ENCODE results near the gene CSE1L. TPM values are rescaled to one million over a fixed set of nuclear protein-coding genes. Genes with fewer than 3 reads are reported as not detected.

The CSE1L gene
- total RNA-seq, 1 experiment from 2014 or later: 158 TPM

DNA sequence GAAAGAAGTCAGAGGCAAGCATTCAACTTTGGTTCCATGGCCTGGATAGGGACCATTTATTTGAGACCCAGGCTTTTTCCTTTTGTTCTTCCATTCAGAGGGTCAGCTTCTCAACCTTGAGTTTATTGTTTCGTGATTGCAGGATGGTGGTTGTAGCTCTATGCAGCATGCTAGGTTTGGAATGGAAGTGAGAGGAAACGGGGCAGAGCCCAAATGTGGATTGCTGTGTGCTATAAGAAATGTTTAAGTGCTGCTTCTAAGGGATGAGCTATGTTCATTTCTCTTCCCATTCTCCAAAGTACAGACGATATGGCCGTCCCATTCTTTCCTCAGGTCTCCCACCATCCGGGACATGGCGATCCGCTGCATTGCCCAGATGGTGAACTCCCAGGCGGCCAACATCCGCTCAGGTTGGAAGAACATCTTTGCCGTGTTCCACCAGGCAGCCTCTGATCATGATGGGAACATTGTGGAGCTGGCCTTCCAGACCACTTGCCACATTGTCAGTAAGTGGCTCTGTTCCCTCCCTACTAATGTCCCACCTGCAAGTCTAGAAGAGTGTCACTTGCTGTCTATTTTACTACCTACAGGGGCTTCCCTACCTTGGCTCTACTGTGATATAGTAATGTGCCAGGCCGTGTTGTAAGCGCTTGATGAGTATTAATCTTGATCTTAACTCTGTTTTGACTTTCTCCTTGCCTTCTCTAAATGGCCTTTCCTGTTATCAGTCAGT lies 36.0 kb upstream of the CSE1L start:
- Histone ChIP-seq H3K4me3 (replicated peaks in 1 of 2; ENCODE audit: low read depth in 1 of 2, low read length in 2 of 2) (no peak overlapping the region), H3K79me2 (ENCODE audit: insufficient read depth, low read length) (no peaks in the 10 kb centered on the region), H3K27me3 (ENCODE audit: insufficient read depth, low read length) (no peaks in the 10 kb centered on the region), H2AFZ (ENCODE audit: low read depth, low read length, poor library complexity, severe bottlenecking) (no peak overlapping the region), H3K9me3 (ENCODE audit: control insufficient read depth in 1 of 2, insufficient read depth in 1 of 2, low read depth in 1 of 2, low read length in 2 of 2) (no peaks in the 10 kb centered on the region), H3K9ac (ENCODE audit: low read length) (no peak overlapping the region), H3K4me2 (ENCODE audit: low read length) (no peak overlapping the region), H3K27ac (ENCODE audit: low read depth, low read length) (no peak overlapping the region), H3K36me3 (ENCODE audit: control insufficient read depth in 1 of 2, insufficient read depth in 2 of 2, low read length in 2 of 2) (peaks cover 14 to 22% of the 10 kb centered on the region in 2 experiments), H3K4me1 (ENCODE audit: control insufficient read depth in 1 of 2, insufficient read depth in 2 of 2, low read length in 2 of 2) (no peaks in the 10 kb centered on the region), H3K9me2 (ENCODE audit: insufficient read depth) (no peaks in the 10 kb centered on the region), H4K20me1 (ENCODE audit: insufficient read depth) (no peaks in the 10 kb centered on the region)
- no TSS peak for BruUV-seq (replicated peaks)
- intact Hi-C loops (cut with micrococcal nuclease): no loop called here
- ATAC-seq: no peak
- ChIA-PET POLR2A (no interaction called here), RAD21 (ENCODE audit: low non-redundant PET in 1 of 2, low total read pairs in 2 of 2, uncharacterized antibody in 2 of 2, unreplicated experiment in 2 of 2) (no interaction called here), CTCF (interaction anchor here (1.0 kb wide), 1 partner anchor 352 kb away, joined by 4 read pairs; no protein-coding TSS in a partner anchor)
- no peak for DNase-seq (ENCODE audit: low read depth, low spot score)
- TF ChIP-seq ZNF274 (IDR thresholded peaks at IDR 0.05; ENCODE audit: low read depth, low read length) (no peak), MAX (IDR thresholded peaks at IDR 0.05) (no peak), CTCF (IDR thresholded peaks at IDR 0.05 in 2 of 3, conservative IDR thresholded peaks at IDR 0.05 in 1 of 3; ENCODE audit: borderline replicate concordance in 1 of 3, insufficient read depth in 1 of 3, low read depth in 2 of 3, low read length in 2 of 3) (no peak)

- H4K20me1 ChIP-seq (ENCODE audit: insufficient read depth): no peaks in the 10 kb centered on the region
- no peak overlapping the region for H3K9ac ChIP-seq (ENCODE audit: low read length)
- no peak overlapping the region for H3K4me2 ChIP-seq (ENCODE audit: low read length)
- H3K27ac ChIP-seq (ENCODE audit: low read depth, low read length): no peak overlapping the region
- no peaks in the 10 kb centered on the region for H3K9me3 ChIP-seq (ENCODE audit: control insufficient read depth in 1 of 2, insufficient read depth in 1 of 2, low read depth in 1 of 2, low read length in 2 of 2)
- no peaks in the 10 kb centered on the region for H3K4me1 ChIP-seq (ENCODE audit: control insufficient read depth in 1 of 2, insufficient read depth in 2 of 2, low read length in 2 of 2)
- POLR2A ChIA-PET: no interaction called here
- no peak overlapping the region for H3K4me3 ChIP-seq (replicated peaks in 1 of 2; ENCODE audit: low read depth in 1 of 2, low read length in 2 of 2)
- ATAC-seq (no peak), DNase-seq (ENCODE audit: low read depth, low spot score) (no peak)
- no peaks in the 10 kb centered on the region for H3K9me2 ChIP-seq (ENCODE audit: insufficient read depth)
- RAD21 ChIA-PET (ENCODE audit: low non-redundant PET in 1 of 2, low total read pairs in 2 of 2, uncharacterized antibody in 2 of 2, unreplicated experiment in 2 of 2): no interaction called here
- CTCF ChIA-PET: no interaction called here
- BruUV-seq (replicated peaks): no TSS peak
- H3K36me3 ChIP-seq (ENCODE audit: control insufficient read depth in 1 of 2, insufficient read depth in 2 of 2, low read length in 2 of 2): peaks cover 13 to 27% of the 10 kb centered on the region in 2 experiments
- no peaks in the 10 kb centered on the region for H3K27me3 ChIP-seq (ENCODE audit: insufficient read depth, low read length)
- H2AFZ ChIP-seq (ENCODE audit: low read depth, low read length, poor library complexity, severe bottlenecking): no peak overlapping the region
- intact Hi-C loops (cut with micrococcal nuclease): no loop called here
- H3K79me2 ChIP-seq (ENCODE audit: insufficient read depth, low read length): no peaks in the 10 kb centered on the region
- TF ChIP-seq SP1 (IDR thresholded peaks at IDR 0.05; ENCODE audit: low read depth) (no peak), JUND (IDR thresholded peaks at IDR 0.05) (no peak), ATF3 (IDR thresholded peaks at IDR 0.05) (no peak), EZH2phosphoT487 (IDR thresholded peaks at IDR 0.05; ENCODE audit: borderline replicate concordance) (no peak), TCF7L2 (IDR thresholded peaks at IDR 0.05; ENCODE audit: borderline replicate concordance, extremely low read depth, insufficient read depth, insufficient read length) (no peak), YY1 (IDR thresholded peaks at IDR 0.05; ENCODE audit: extremely low read depth, insufficient replicate concordance, low read depth, low read length) (no peak), REST (IDR thresholded peaks at IDR 0.05; ENCODE audit: low read depth) (no peak)
Measured at GRCh38 chr20:49024220-49024619, 21.9 kb upstream of the CSE1L start.
